HepG2 (cell line): ENCODE measurements around the gene PKM. TPM values are rescaled to one million over a fixed set of nuclear protein-coding genes. Genes with fewer than 3 reads are reported as not detected.
A peak's percentile ranks its signal among the peaks of the same experiment; 100 is the strongest.

Experiments used
- ATF2 ChIP-seq: sonication (generic); formaldehyde crosslinking; IDR thresholded peaks from 2 replicates; pipeline ENCODE4 v1.4.0; 2020; ENCODE audit warnings: missing genetic modification reagents
- BCL6 ChIP-seq: IDR thresholded peaks from 2 replicates; pipeline ENCODE4 v1.6.1; 2016; ENCODE audit warnings: missing genetic modification reagents, missing compliant biosample characterization
- DMAP1 ChIP-seq: IDR thresholded peaks from 2 replicates; pipeline ENCODE4 v1.6.1; 2016
- GATAD1 ChIP-seq: IDR thresholded peaks from 2 replicates; pipeline ENCODE4 v1.6.1; 2016; ENCODE audit warnings: missing genetic modification reagents, missing compliant biosample characterization
- HNRNPLL ChIP-seq: fragments of 200-400 bp; formaldehyde crosslinking; IDR thresholded peaks from 2 replicates; pipeline ENCODE4 v1.6.1; 2017; ENCODE audit warnings: mild to moderate bottlenecking, low read depth, low read length; ENCODE audit not compliant: poor library complexity, severe bottlenecking
- KDM6A ChIP-seq: IDR thresholded peaks from 2 replicates; pipeline ENCODE4 v1.6.1; 2016; ENCODE audit warnings: low read depth
- MAZ ChIP-seq, 2 experiments: sonication (generic) in 1 of 2; formaldehyde crosslinking in 1 of 2; IDR thresholded peaks; 2 replicates each; pipeline versions ENCODE4 v1.5.0 to v1.6.1; 2012 to 2020; ENCODE audit warnings: low read depth in 2 of 2, mild to moderate bottlenecking in 2 of 2, borderline replicate concordance in 1 of 2, improper control_type of control experiment in 1 of 2, low read length in 1 of 2, missing genetic modification reagents in 1 of 2, moderate library complexity in 1 of 2
- MBNL3 ChIP-seq: fragments of 250-450 bp; sonication (Bioruptor Pico); conservative IDR thresholded peaks from 2 replicates; pipeline ENCODE4 v1.8.0; 2022; ENCODE audit warnings: mild to moderate bottlenecking, inconsistent platforms
- NFKB2 ChIP-seq: sonication (generic); formaldehyde crosslinking; IDR thresholded peaks from 2 replicates; pipeline ENCODE4 v1.4.0; 2020; ENCODE audit warnings: missing genetic modification reagents, borderline replicate concordance
- RCOR2 ChIP-seq: IDR thresholded peaks from 2 replicates; pipeline ENCODE4 v1.6.1; 2016; ENCODE audit warnings: missing biosample characterization, missing genetic modification reagents
- RXRA ChIP-seq: sonication (generic); formaldehyde crosslinking; IDR thresholded peaks from 2 replicates; pipeline ENCODE4 v1.5.1; 2020; ENCODE audit warnings: missing genetic modification reagents
- SKI ChIP-seq: fragments of 450-650 bp; IDR thresholded peaks from one replicate; pipeline ENCODE4 v1.6.1; 2018; ENCODE audit warnings: mild to moderate bottlenecking; ENCODE audit not compliant: partially characterized antibody
- SMARCC2 ChIP-seq: fragments of 450-650 bp; IDR thresholded peaks from 2 replicates; pipeline ENCODE4 v1.6.1; 2017; ENCODE audit warnings: antibody characterized with exemption, mild to moderate bottlenecking
- SMYD3 ChIP-seq: sonication (generic); formaldehyde crosslinking; IDR thresholded peaks from 2 replicates; pipeline ENCODE4 v1.8.1; 2023; ENCODE audit warnings: mild to moderate bottlenecking, missing genetic modification reagents
- THAP11 ChIP-seq: IDR thresholded peaks from 2 replicates; pipeline ENCODE4 v1.6.1; 2016; ENCODE audit warnings: missing biosample characterization, missing genetic modification reagents
- THRA ChIP-seq: sonication (generic); formaldehyde crosslinking; IDR thresholded peaks from 2 replicates; pipeline ENCODE4 v1.4.0; 2020; ENCODE audit warnings: missing genetic modification reagents, borderline replicate concordance
- ZHX1 ChIP-seq: sonication (generic); formaldehyde crosslinking; IDR thresholded peaks from 2 replicates; pipeline ENCODE4 v1.8.1; 2022; ENCODE audit warnings: low read depth, mild to moderate bottlenecking, missing genetic modification reagents
- ZNF274 ChIP-seq: sonication (generic); formaldehyde crosslinking; IDR thresholded peaks from 2 replicates; pipeline ENCODE4 v1.5.1; 2020; ENCODE audit warnings: mild to moderate bottlenecking, missing genetic modification reagents
- ZNF367 ChIP-seq: sonication (generic); formaldehyde crosslinking; IDR thresholded peaks from 2 replicates; pipeline ENCODE4 v1.4.0; 2020; ENCODE audit warnings: missing genetic modification reagents, borderline replicate concordance
- ZNF703 ChIP-seq: sonication (generic); formaldehyde crosslinking; IDR thresholded peaks from 2 replicates; pipeline ENCODE4 v1.5.1; 2020; ENCODE audit warnings: missing genetic modification reagents, mild to moderate bottlenecking, moderate library complexity, borderline replicate concordance
- ZNF709 ChIP-seq: sonication (generic); formaldehyde crosslinking; IDR thresholded peaks from 2 replicates; pipeline ENCODE4 v1.5.0; 2020; ENCODE audit warnings: mild to moderate bottlenecking, missing genetic modification reagents
- ZNF768 ChIP-seq: sonication (generic); formaldehyde crosslinking; IDR thresholded peaks from 2 replicates; pipeline ENCODE4 v1.4.0; 2020; ENCODE audit warnings: missing genetic modification reagents
- ZNF788 ChIP-seq: sonication (generic); formaldehyde crosslinking; IDR thresholded peaks from 2 replicates; pipeline ENCODE4 v1.5.0; 2020; ENCODE audit warnings: mild to moderate bottlenecking, missing genetic modification reagents, borderline replicate concordance
- polyA plus RNA-seq, 8 experiments: library from polyadenylated mRNA; depleted of rRNA in 3 of 8; stranded (reverse) in 7 of 8; unstranded in 1 of 8; fragments of >200 nt; fragmentation: Illumina TruSeq in 4 of 8; extraction: Trizol in 4 of 8; gene quantifications; 2 replicates each; pipeline versions ENCODE4 v1.2.1 to v1.2.3, GENCODE V29; 2011 to 2016; ENCODE audit warnings: low read depth in 4 of 8, missing spikeins in 1 of 8, mixed read lengths in 1 of 8; ENCODE audit not compliant: insufficient read depth in 1 of 8
- total RNA-seq, 5 experiments: library from RNA; depleted of rRNA; stranded (reverse); fragments of >200 nt; fragmentation: Illumina TruSeq; extraction: Trizol; gene quantifications; 2 replicates each; pipeline ENCODE4 v1.2.3, GENCODE V29; 2016; ENCODE audit warnings: low read depth in 1 of 5
- TF ChIP-seq, protein P1 (sequence below): sonication (generic); formaldehyde crosslinking; IDR thresholded peaks from 2 replicates; pipeline ENCODE4 v1.4.0; 2020; ENCODE audit warnings: missing genetic modification reagents

The PKM gene
- total and polyA plus RNA-seq, 2 of the 13 experiments (the other 11 are each of a cell fraction or from before 2014, with no cell fraction given), result 488 to 780 TPM

DNA sequence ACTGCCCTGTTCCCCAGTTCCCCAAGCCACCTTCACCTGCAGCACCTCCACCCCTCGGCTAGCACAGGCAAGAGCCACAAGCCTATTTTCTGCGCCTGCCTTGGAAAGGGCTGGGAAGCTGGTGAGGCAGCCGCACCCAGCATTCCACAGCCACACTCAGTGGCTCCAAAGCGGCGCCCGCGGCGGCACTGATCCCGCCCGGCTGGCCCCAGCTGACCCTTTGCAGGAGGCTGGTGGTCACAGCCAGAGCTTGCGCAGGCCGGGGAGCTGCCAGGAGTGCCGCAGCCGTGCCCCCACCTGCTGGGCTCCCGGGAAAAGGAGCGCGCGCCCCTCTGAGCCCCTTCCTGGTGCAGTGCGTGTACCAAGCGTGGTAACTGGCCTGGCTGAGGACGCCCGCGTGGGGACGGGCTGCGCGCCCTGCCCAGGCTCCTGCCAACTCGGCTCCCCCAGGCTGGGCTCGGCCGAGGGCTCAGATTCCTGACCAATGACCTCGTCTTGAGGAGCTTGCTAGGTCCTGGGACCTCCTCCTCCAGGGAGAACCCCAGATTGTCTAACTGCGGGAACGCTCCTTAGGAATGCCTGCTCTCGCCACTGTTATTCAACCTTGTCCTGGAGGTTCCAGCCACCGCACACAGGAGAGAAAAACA is 46.7 kb downstream of the PKM start (continued):
- TF ChIP-seq GATAD1 (CRISPR knock-in tag), result no peak
- peak; percentile 17; the same call in 1 of the 2 replicates for TF ChIP-seq ZNF768
- no peak for TF ChIP-seq SMYD3 (CRISPR knock-in tag)
- no peak for TF ChIP-seq NFKB2 (CRISPR knock-in tag)
- peak; percentile 88 for TF ChIP-seq RXRA (CRISPR knock-in tag)
- no peak for TF ChIP-seq ZNF274 (CRISPR knock-in tag)
- no peak for TF ChIP-seq ZNF709 (CRISPR knock-in tag)
- no peak for TF ChIP-seq DMAP1
- no peak for TF ChIP-seq ZNF367 (CRISPR knock-in tag)
- peak; percentile 11 for TF ChIP-seq SKI
- TF ChIP-seq SMARCC2, result no peak
- TF ChIP-seq THAP11 (CRISPR knock-in tag), result no peak
- no peak for TF ChIP-seq ATF2 (CRISPR knock-in tag)
- TF ChIP-seq KDM6A (CRISPR knock-in tag), result no peak
- TF ChIP-seq RCOR2 (CRISPR knock-in tag), result 0 out of 2 replicates have a peak, but pooled peaks have one; percentile 14
- peak; percentile 31; the same call in 1 of the 2 replicates for TF ChIP-seq BCL6 (CRISPR knock-in tag)
- no peak for TF ChIP-seq MAZ (IDR thresholded peaks at IDR 0.05; ENCODE audit: borderline replicate concordance, low read depth, low read length)
- no peak for TF ChIP-seq MAZ (CRISPR knock-in tag; IDR thresholded peaks at IDR 0.05; ENCODE audit: low read depth)
- no peak for TF ChIP-seq ZNF703 (CRISPR knock-in tag)
- TF ChIP-seq MBNL3 (CRISPR knock-in tag), result no peak
- peak; percentile 44 for TF ChIP-seq HNRNPLL
- TF ChIP-seq, protein P1, sequence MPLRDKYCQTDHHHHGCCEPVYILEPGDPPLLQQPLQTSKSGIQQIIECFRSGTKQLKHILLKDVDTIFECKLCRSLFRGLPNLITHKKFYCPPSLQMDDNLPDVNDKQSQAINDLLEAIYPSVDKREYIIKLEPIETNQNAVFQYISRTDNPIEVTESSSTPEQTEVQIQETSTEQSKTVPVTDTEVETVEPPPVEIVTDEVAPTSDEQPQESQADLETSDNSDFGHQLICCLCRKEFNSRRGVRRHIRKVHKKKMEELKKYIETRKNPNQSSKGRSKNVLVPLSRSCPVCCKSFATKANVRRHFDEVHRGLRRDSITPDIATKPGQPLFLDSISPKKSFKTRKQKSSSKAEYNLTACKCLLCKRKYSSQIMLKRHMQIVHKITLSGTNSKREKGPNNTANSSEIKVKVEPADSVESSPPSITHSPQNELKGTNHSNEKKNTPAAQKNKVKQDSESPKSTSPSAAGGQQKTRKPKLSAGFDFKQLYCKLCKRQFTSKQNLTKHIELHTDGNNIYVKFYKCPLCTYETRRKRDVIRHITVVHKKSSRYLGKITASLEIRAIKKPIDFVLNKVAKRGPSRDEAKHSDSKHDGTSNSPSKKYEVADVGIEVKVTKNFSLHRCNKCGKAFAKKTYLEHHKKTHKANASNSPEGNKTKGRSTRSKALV, result 0 out of 2 replicates have a peak, but pooled peaks have one; percentile 77
- TF ChIP-seq THRA (CRISPR knock-in tag), result peak; percentile 89; the same call in 1 of the 2 replicates
- no peak for TF ChIP-seq ZHX1 (CRISPR knock-in tag)
- no peak for TF ChIP-seq ZNF788
